Heart right ventricle (tissue), 16 donors: ENCODE data around the gene RTN4IP1. TPM values are rescaled to one million over a fixed set of nuclear protein-coding genes. Genes with fewer than 3 reads are reported as not detected.

Source experiments
- ATAC-seq, 8 donors: fragments of 200-7000 bp; cut with Tn5 transposase; one replicate each; pipeline ENCODE4 v1.9.1; 2020; ENCODE audit warnings: mild to moderate bottlenecking in 8 of 8, moderate library complexity in 8 of 8, moderate number of reproducible peaks in 1 of 8
- DNase-seq, 2 donors: peaks; one replicate each; pipeline ENCODE4 v3.0.0-alpha.2; 2020
- H3K27ac ChIP-seq, 10 donors: fragments of 200-600 bp; sonication (generic) in 2 of 10; one replicate each; pipeline versions ENCODE4 v1.5.0 to v1.8.0; 2020 to 2022; ENCODE audit warnings: mild to moderate bottlenecking in 3 of 10
- H3K27me3 ChIP-seq, 7 donors: fragments of 200-600 bp; one replicate each; pipeline ENCODE4 v1.8.0; 2021 to 2022; ENCODE audit warnings: mild to moderate bottlenecking in 2 of 7
- H3K36me3 ChIP-seq, 9 donors: fragments of 200-600 bp; sonication (generic) in 1 of 9; one replicate each; pipeline versions ENCODE4 v1.5.0 to v1.8.0; 2020 to 2022; ENCODE audit warnings: mild to moderate bottlenecking in 2 of 9
- H3K4me1 ChIP-seq, 9 donors: fragments of 200-600 bp; sonication (generic) in 1 of 9; one replicate each; pipeline versions ENCODE4 v1.5.0 to v1.8.0; 2020 to 2022; ENCODE audit warnings: mild to moderate bottlenecking in 4 of 9
- H3K4me3 ChIP-seq, 10 donors: fragments of 200-600 bp; sonication (generic) in 2 of 10; one replicate each; pipeline versions ENCODE4 v1.5.0 to v1.8.0; 2020 to 2022; ENCODE audit warnings: mild to moderate bottlenecking in 7 of 10, moderate library complexity in 2 of 10
- H3K9me3 ChIP-seq, 11 donors: fragments of 200-600 bp in 10 of 11; sonication (generic) in 2 of 11; one replicate each; pipeline versions ENCODE4 v1.5.0 to v1.8.0; 2013 to 2022; ENCODE audit warnings: mild to moderate bottlenecking in 2 of 11, control low read depth in 1 of 11, moderate library complexity in 1 of 11
- WGBS, 2 donors: extraction: QIAGEN DNeasy Blood & Tissue Kit; methylation state at CpG; one replicate each; pipeline ENCODE4 v1.1.7; 2013; ENCODE audit warnings: inconsistent platforms in 1 of 2; 5-methylcytosine and 5-hydroxymethylcytosine counted together
- intact Hi-C, 10 donors: fragments of 100-400 bp; cut with DNase I; formaldehyde crosslinking; loops; one replicate each; pipeline versions ENCODE4 v1.11.1 to v1.14.2; 2022
- polyA plus RNA-seq, 2 donors: library from polyadenylated mRNA; stranded (reverse); fragments of 200-250 nt; gene quantifications; one replicate each; pipeline ENCODE4 v1.2.3, GENCODE V29; 2013
- total RNA-seq, 10 donors: library from RNA; stranded (reverse); fragmentation: NEBNext Ultra II Directional in 3 of 10; extraction: Animal tissue kit (Norgen Biotek cat#: 25700) in 3 of 10; gene quantifications; one replicate each; pipeline versions ENCODE4 v1.2.1 to v1.2.4, GENCODE V29; 2021 to 2023
- TF ChIP-seq, protein P1 (sequence below), 9 donors: fragments of 200-600 bp; sonication (generic) in 2 of 9; IDR thresholded peaks; one replicate each; pipeline versions ENCODE4 v1.5.0 to v1.8.0; 2021 to 2022; ENCODE audit warnings: antibody characterized with exemption in 9 of 9, mild to moderate bottlenecking in 5 of 9, moderate library complexity in 1 of 9
- donor health status: Arrhythmogenic right ventricular cardiomyopathy.
- donor health status: ischemic (EF 13 %, LVEDD 7.1; RV severe dilation, severe dysfunction).
- donor health status: healthy with polysubstance abuse.
- donor health status: DM: no; HTN: yes; CAD: no.
- donor health status: DM: no; HTN: no; CAD: no.
- donor health status: ischemic (EF 25% LVEDD 6.9; RV normal size, moderate dysfunction).
- donor health status: ischemic (EF 25% LVEDD 5.7; RV mildly dilated, moderate dysfunction).
- donor health status: healthy.
- donor health status: DM: yes; HTN: yes; CAD: no.
- donor health status: Ischemic cardiomyopathy.
- donor health status: ischemic (EF 35%, LVEDD 5.7; RV mildly dilated, moderate dysfunction).
- donor health status: nonischemic (EF 11% LVEDD 7.7; RV severe dilation, severe dysfunction).
- donor health status: DM: yes; HTN: yes; CAD: no.
- donor health status: PGD.
- donor health status: ischemic (EF 29% LVEDD 5.4; RV normal size, mild dysfunction).
- donor health status: nonischemic (EF 23%, LVEDD 6.1; RV moderate dilation, normal function).

The RTN4IP1 gene
- total and polyA plus RNA-seq, 12 donors = 8.8 to 23.3 (median 15.5) TPM

DNA sequence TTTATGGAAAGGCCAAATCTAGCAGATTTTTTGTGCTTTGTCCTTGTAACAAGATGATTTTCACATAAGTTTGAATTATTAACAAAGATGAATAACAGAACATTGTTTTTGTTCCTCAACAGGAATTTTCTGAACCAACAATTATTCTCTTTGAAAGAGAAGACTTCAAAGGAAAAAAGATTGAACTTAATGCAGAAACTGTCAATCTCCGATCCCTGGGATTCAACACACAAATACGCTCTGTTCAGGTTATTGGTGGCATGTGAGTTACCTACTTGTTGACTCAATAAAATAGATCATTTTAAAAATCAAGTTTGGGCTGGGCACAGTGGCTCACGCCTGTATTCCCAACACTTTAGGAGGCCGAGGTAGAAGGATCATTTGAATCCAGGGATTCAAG is 70.9 kb downstream of the RTN4IP1 start:
- DNase-seq (no peak), ATAC-seq (no peak)
- Histone ChIP-seq H3K9me3 (no peaks in the 10 kb centered on the region), H3K27me3 (no peaks in the 10 kb centered on the region), H3K36me3 (peaks cover 0 to 87% (median 0%) of the 10 kb centered on the region in 9 donors), H3K27ac (no peak overlapping the region), H3K4me1 (peaks cover 0 to 28% (median 0%) of the 10 kb centered on the region in 9 donors), H3K4me3 (no peak overlapping the region)
- intact Hi-C loops = loop anchor here in 1 of 10 donors (5.0 kb wide), 1 partner anchor 221 kb away; no protein-coding TSS in a partner anchor
- WGBS, 2 donors = 98 to 99% methylated on average over 4 of the region's 4 CpGs
- TF ChIP-seq, protein P1, sequence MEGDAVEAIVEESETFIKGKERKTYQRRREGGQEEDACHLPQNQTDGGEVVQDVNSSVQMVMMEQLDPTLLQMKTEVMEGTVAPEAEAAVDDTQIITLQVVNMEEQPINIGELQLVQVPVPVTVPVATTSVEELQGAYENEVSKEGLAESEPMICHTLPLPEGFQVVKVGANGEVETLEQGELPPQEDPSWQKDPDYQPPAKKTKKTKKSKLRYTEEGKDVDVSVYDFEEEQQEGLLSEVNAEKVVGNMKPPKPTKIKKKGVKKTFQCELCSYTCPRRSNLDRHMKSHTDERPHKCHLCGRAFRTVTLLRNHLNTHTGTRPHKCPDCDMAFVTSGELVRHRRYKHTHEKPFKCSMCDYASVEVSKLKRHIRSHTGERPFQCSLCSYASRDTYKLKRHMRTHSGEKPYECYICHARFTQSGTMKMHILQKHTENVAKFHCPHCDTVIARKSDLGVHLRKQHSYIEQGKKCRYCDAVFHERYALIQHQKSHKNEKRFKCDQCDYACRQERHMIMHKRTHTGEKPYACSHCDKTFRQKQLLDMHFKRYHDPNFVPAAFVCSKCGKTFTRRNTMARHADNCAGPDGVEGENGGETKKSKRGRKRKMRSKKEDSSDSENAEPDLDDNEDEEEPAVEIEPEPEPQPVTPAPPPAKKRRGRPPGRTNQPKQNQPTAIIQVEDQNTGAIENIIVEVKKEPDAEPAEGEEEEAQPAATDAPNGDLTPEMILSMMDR (IDR thresholded peaks at IDR 0.05) = no peak

DNA sequence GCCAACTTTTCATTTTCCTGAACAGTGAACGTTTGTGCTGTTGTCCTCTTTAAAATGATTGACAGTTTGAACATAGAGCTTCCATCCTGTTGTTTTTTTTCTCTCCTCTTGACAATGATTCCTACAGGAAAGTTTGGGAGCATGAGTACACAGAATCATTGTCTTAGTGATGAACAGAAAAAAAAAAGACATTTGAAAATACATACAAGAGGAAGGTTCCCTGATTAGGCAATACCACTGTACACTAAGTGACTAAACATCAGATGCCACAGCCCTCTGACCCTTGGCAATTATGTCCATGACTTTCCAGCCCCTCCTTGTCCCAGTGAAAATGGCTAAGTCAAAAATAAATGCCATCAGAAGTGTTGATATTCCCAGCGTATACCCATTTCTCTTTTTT is 71.5 kb downstream of the RTN4IP1 start:
- TF ChIP-seq, protein P1 (IDR thresholded peaks at IDR 0.05) = no peak
- intact Hi-C loops = loop anchor here in 1 of 10 donors (5.0 kb wide), 1 partner anchor 221 kb away; no protein-coding TSS in a partner anchor
- H3K27me3 ChIP-seq = no peaks in the 10 kb centered on the region

DNA sequence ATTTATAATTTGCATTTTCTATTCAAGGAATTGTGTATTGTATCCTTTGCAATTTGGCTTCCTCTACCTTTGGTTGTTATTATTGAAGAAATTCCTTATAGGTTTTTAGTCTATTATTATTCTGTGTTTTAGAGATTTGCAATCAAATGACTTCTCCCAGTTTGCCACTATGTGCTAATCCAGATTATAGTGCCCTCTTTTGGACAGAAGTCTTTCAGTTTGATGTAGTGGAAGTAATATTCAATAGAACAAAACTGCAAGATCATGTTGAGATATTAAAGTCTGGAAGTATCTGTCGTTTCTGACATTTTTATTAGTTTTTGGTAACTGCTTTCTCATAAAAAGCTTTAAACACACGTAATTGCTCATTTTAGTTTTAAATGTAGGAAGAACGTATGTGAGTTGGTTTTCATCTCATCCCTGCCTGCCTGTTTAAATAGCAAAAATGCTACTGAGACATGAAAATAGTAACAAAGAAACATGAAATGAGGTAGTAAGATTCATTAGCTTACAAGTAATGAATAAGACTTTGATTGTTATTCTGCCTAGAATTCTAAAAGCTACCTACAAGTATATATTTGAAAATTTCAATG is 72.8 kb downstream of the RTN4IP1 start:
- Histone ChIP-seq H3K36me3 (peaks cover 0 to 94% (median 0%) of the 10 kb centered on the region in 9 donors), H3K27ac (no peak overlapping the region), H3K4me1 (peaks cover 0 to 14% (median 0%) of the 10 kb centered on the region in 9 donors), H3K4me3 (no peak overlapping the region), H3K9me3 (no peaks in the 10 kb centered on the region), H3K27me3 (no peaks in the 10 kb centered on the region)
- DNase-seq = no peak
- intact Hi-C loops = loop anchor here in 1 of 10 donors (5.0 kb wide), 1 partner anchor 219 kb away; no protein-coding TSS in a partner anchor
- 72 to 80% methylated on average over 3 of the region's 3 CpGs for WGBS, 2 donors
- no peak for ATAC-seq
- TF ChIP-seq, protein P1 (IDR thresholded peaks at IDR 0.05) = peak in 6 of 9 donors; percentile 34 to 65 (median 47)

More for the DNA sequence above, 71.5 kb downstream of the RTN4IP1 start:
- no peaks in the 10 kb centered on the region for H3K9me3 ChIP-seq
- ATAC-seq (no peak), DNase-seq (no peak)
- no peak overlapping the region for H3K4me3 ChIP-seq
- no peak overlapping the region for H3K27ac ChIP-seq
- peaks cover 0 to 87% (median 0%) of the 10 kb centered on the region in 9 donors for H3K36me3 ChIP-seq
- peaks cover 0 to 27% (median 0%) of the 10 kb centered on the region in 9 donors for H3K4me1 ChIP-seq
- WGBS, 2 donors = 63 to 65% methylated on average over 2 of the region's 2 CpGs

DNA sequence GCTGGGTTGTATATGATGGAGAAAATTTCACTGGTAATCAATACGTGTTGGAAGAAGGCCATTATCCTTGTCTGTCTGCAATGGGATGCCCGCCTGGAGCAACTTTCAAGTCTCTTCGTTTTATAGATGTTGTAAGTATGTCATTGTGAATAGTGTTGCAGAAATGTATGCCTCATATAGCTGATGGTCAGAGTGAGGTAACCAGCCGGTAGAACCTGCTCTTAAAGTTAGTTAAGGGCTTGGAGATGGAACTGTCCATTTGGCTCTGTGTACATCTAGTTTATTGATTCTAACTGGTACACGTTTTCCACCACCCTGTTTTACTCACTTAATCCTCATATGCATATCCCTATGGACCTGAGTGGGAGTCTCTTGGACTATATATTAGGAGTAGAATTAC is 73.5 kb downstream of the RTN4IP1 start:
- no peak overlapping the region for H3K27ac ChIP-seq
- no peaks in the 10 kb centered on the region for H3K27me3 ChIP-seq
- peaks cover 0 to 10% (median 0%) of the 10 kb centered on the region in 9 donors for H3K4me1 ChIP-seq
- H3K36me3 ChIP-seq = peaks cover 0 to 93% (median 0%) of the 10 kb centered on the region in 9 donors
- intact Hi-C loops = loop anchor here in 1 of 10 donors (5.0 kb wide), 1 partner anchor 218 kb away; no protein-coding TSS in a partner anchor
- TF ChIP-seq, protein P1 (IDR thresholded peaks at IDR 0.05) = no peak
- no peaks in the 10 kb centered on the region for H3K9me3 ChIP-seq
- no peak for ATAC-seq
- DNase-seq = no peak
- WGBS, 2 donors = 78 to 84% methylated on average over 5 of the region's 5 CpGs
- H3K4me3 ChIP-seq = no peak overlapping the region
